ENCODE data around the gene PFKFB2.

PFKFB2 gene

GRCh38 chr1:207093944-207094343 is 40.9 kb downstream of the PFKFB2 start:
- DNase-seq, result no peak

GRCh38 chr1:207097871-207098324 is 44.8 kb downstream of the PFKFB2 start:
- no peak for DNase-seq

GRCh38 chr1:207101720-207102119 is 48.6 kb downstream of the PFKFB2 start:
- no peak for DNase-seq

GRCh38 chr1:207102146-207102545 is 49.1 kb downstream of the PFKFB2 start:
- DNase-seq, result no peak

- no peak for DNase-seq
Measured at GRCh38 chr1:207102659-207103058, 49.6 kb downstream of the PFKFB2 start.

GRCh38 chr1:207103892-207104373 is 50.9 kb downstream of the PFKFB2 start, which contains the start of gene C4BPA:
TSS of gene C4BPA (plus strand) at chr1:207104233. CDS start at chr1:207113026, 8,793 bp downstream.
- DNase-seq, result no peak

GRCh38 chr1:207109004-207109403 is 55.9 kb downstream of the PFKFB2 start:
- DNase-seq, result no peak

- DNase-seq, result no peak
Measured at GRCh38 chr1:207112616-207113296, 59.7 kb downstream of the PFKFB2 start.

GRCh38 chr1:207115269-207115668 is 62.2 kb downstream of the PFKFB2 start:
- no peak for DNase-seq

- no peak for DNase-seq
Measured at GRCh38 chr1:207124389-207124788, 71.3 kb downstream of the PFKFB2 start.

GRCh38 chr1:207128336-207128921 is 75.4 kb downstream of the PFKFB2 start:
- DNase-seq, result no peak

- DNase-seq, result no peak
Measured at GRCh38 chr1:207129053-207129452, 76.0 kb downstream of the PFKFB2 start.
